ENCODE data around the gene CHCHD3.

Gene CHCHD3

DNA sequence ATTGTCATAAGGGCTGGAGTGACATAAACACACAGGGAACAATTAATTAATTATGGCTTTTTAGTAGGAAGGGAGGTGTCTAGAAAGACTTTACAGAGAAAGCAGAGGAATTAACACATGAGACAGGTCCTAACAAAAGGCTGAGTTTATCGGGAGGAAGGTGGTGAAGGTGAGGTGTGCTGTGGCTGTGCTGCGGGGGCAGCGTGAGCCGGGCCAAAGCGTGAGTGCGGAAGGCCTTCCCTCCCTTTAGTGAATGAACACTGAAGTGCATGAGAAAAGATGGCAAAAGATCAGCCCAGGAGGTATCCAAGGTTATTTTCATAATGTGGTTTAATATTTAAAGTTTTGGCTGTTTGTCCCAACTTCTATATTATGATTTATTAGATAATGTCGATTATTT, 262.2 kb downstream of the CHCHD3 start:
- DNase-seq (ENCODE audit: low read depth in 2 of 2) = no peak

DNA sequence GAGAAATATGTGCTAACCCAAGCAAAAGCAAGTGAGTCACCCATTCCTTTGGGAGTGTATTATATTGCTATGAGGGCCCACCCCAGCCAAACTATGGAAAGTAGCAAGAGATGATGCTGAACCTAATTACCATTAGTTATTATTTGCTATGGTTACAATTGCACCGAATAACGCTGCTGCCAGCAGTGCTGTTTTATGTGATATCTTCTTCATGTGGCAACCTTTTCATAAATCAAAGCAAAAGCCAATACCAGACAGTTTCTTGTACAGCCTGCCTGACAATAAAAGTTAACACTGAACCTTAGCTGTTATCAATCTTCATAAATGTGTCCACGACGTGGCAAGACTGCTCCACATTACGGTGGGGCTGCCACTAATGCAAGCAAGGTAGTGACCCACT, 263.9 kb downstream of the CHCHD3 start:
- no peak for DNase-seq (ENCODE audit: low read depth in 2 of 2)

DNA sequence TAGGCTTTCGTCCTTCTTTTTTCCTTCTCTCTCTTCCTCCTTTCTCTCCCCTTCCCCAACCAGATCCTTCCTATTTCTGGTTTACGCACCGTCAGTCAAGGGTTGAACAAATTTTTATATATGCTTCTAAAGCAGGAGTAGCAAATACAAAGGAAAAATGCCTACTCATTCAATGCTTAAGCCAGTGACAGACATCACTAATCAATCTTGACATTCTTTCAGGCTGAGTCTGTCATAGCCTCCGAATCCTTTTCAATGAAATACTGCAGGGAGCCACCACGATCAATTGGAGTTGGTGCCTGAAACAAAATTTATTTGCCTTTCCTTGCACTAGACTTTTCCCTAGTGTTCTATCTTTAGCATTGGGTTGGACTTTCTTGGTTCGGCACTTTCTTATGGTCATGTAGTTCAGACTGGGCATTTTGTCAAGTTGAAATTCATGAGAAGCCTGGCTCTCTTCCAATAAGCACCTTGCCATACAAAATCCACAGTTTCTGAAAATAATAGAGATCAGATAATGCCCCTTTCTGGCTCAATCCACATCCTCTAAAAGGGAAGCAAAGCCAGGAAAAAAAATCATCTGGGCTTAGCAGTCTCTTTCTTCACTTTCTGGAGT, 266.1 kb downstream of the CHCHD3 start:
- no peak for DNase-seq (ENCODE audit: low read depth in 2 of 2)

DNA sequence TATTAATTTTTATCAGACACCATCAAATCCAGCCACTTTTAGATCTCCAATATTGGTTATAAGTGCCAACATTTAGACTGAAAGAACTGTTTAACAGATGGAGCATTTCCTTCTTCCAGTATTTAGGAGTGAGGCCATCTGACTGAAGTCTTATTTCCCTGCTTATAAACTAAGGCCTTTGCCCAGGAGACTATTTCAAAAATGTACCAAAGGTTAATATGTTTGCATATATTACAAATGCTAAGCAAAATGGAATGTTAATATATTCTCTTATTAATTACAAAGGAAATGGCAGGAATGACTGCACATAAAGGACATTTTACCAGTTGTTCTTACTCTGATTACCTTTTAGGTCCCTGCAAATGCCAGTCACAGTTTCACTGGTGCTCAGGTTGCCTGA, 266.8 kb downstream of the CHCHD3 start:
- no peak for DNase-seq (ENCODE audit: low read depth in 2 of 2)

DNA sequence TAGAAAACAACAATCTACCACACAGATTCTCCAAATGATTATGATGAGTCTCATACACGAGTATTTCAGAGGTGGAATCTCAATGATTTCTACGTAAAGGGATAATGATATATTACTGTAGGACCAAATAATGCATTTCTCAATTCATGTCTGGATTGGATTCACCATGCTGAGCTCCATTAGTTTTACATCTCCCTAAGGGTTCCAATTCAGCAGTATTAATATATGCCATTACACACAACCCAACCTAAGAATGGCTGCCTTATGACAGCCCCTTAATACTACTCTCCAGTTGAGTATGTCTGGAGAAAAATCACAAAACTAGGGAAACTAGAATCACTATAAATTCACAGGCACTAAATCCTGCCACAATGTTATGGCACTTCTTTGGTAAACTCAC, 271.3 kb downstream of the CHCHD3 start:
- DNase-seq (ENCODE audit: low read depth in 2 of 2) = no peak

DNA sequence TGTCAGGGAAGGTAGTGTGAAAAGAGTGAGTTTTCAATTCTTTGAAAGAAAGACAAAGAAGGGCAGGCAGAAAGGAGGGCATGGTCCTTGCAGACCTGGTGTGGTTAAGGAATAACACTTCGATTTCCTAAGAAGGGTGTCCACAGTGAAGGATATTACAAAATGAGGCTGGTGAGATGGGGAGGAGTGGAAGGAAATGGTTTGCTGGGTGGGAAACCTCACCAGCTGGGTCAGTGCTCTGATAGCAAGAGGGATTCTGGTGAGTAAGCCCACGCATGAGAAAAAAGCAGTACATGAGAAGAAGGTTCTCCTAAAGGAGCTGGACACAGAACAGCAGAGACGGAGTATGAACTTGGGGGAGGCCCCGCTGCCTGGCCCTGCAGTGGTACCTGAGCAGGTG, 275.1 kb downstream of the CHCHD3 start:
- no peak for DNase-seq (ENCODE audit: low read depth in 2 of 2)

DNA sequence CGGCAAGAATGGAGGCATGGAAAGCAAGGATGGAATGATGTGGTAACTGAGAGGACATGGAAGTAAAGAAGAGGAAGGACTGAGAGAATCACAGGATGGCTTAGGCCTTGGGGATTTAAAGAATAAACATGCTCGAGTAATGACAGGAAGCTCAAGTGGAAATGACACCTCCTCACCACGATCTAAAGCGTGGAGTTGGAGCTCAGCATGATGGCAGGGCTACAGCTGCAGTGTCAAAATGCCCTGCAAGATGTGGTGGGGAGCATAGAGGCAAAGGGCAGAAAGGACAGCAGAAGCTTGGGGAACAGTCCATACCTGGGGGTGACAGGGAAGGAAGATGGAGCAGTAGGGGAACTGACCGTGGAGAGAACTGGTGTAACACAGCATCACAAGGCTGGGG, 276.1 kb downstream of the CHCHD3 start:
- DNase-seq (ENCODE audit: low read depth in 2 of 2) = no peak

DNA sequence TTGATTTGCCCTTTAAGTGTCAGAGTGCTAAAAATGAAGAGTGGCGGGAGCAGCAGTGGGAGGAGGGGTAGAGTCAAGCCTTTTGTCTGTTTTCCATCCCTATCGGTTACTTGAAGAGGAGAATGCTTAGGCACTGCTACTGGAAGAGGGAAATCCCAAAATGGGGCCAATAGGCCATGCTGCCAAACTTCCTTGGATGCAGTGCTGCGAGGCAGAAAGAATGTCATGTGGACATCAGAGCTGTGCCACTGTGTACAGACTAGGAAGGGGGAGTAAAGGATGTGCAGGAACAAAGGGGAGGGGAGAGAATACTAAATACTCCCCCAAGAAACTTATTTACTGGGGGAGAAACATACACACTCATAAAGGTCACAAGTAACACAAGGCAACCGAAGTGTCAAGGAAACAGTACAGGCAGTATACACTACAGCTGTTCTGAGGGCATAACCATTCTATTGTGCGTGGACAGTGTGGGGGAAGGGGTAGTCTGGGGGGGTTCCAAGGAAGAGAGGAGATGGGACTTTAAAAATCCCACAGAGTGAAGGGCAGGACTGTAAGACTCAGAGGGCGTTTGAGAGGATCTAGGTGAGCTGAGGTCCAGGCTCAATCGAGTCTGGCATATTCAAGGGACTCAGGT, 276.9 kb downstream of the CHCHD3 start:
- DNase-seq (ENCODE audit: low read depth in 2 of 2) = no peak

DNA sequence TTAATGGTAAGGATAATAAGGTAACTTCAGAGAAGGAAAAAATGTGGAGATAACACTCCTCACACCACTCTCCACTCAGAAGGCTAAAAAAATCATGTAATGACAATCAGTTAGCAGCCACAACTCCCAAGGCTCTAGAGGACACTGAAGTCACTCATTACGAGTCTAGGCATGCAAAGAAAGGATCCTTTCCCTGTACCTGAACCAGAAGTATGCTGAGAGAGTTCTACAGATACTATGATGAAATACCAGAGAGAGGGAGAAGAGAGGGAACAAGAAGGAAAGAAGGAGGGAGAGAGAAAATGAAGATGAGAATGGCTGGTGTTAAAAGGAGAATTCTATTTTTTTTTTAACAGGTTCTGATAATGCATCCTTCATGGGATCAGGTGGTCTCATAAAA, 281.4 kb downstream of the CHCHD3 start:
- no peak for DNase-seq (ENCODE audit: low read depth in 2 of 2)

DNA sequence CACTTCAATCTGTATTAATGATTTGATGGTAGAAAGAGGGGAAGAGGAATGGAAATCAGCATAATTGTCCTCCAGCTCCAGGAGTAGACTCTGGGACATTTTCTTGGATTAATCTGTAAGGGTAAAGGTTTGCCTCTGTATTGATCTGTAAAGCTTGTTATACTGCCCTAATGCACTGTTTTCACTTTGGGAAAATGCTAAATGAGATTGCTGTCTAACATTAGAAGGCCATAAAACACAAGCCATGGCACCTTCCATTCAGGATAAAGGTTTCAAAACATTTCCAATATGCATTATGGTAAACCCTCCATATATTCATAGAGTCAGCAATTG, 282.8 kb downstream of the CHCHD3 start:
- no peak for DNase-seq (ENCODE audit: low read depth in 2 of 2)

DNA sequence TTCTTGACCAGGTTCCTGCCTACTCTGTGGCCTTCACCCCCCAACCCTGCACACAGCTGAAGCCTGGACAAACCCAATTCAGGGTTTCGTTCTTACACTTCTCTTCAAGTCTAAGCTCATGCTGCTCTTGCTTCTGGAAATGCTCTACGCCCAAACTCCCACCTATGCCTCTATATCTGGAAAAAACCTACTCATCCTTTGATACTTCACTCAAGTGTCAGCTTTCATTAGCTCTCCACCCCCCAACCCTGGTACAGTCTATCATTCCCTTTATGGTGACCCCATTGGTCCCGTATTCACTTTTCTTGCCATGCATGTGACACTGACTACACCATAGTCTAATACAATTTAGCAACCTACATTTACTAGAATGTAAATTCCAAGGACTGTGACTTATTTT, 284.7 kb downstream of the CHCHD3 start:
- DNase-seq (ENCODE audit: low read depth in 2 of 2) = no peak

DNA sequence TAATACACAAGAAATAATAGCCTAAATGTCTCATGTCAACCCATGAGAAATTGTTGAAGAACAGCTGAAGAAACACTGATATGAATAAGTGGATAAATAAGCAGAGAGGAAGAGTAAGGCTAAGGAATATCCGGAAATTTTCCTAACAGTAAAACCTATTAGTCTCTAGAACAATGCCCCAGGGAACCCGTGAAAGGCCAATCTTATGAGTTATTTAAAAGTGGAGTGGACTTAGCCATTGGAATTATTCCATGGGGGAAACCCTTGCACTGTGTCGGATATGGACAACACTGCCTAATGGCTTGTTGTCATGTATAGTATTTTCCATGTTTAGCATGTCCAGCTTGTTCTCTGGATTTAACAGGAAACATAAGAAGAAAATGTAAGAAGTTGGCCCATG, 288.4 kb downstream of the CHCHD3 start:
- no peak for DNase-seq (ENCODE audit: low read depth in 2 of 2)

DNA sequence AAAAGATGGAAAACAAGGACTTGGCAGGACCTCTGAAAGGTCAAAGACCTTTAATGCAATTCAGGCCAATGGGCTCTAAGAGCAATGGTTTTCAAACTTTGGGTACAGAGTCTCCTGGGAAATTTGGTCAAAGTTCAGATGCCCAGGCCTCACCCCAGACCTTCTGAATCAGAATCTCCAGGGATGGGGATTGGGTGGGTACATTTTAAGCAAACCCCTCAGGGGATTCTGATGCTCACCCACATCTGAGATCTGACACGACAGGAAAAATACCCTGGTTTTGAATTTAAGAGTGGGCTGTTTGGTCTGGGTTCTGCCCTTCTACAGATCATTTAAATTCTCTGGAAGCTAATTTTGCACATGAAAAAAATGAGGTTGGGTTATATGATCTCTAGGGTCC, 290.9 kb downstream of the CHCHD3 start:
- DNase-seq (ENCODE audit: low read depth in 2 of 2) = no peak

DNA sequence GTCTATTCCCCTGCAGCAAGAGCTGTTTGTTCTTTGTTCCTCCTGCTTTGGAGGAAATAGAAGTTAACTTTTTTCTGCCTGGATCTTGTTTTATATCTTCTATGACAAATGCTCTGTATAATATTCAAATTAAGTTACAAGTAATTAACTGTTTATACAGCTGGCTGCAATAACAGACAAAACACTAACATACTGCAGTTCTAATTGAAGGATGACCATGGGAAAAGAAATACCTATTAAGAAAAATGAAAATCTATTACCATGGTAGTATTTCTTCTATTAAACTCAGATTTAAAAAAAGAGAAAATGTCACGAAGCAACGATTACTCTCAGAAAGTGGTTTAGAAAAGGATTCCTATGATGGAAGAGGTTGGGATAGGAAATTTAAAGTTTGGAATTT, 291.8 kb downstream of the CHCHD3 start:
- no peak for DNase-seq (ENCODE audit: low read depth in 2 of 2)

DNA sequence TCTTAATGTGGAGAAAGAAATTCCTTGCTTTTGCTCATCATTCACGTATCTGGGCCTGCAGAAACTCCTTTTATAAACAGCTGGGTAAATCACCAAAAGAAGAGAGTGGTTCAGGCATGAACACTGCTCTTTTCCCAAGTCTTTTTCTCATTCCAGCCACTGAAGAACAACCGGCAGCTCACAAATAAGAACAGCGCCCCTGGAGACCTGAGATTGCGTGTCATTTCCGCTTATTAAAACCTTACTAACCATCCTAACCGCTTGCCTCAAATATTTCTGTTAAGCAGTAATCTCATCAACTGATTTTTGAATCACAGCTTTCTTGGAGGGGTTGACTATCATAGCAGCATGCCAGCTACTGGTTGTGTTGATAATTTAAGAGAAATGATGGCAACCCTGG, 292.6 kb downstream of the CHCHD3 start:
- DNase-seq (ENCODE audit: low read depth in 2 of 2) = no peak

DNA sequence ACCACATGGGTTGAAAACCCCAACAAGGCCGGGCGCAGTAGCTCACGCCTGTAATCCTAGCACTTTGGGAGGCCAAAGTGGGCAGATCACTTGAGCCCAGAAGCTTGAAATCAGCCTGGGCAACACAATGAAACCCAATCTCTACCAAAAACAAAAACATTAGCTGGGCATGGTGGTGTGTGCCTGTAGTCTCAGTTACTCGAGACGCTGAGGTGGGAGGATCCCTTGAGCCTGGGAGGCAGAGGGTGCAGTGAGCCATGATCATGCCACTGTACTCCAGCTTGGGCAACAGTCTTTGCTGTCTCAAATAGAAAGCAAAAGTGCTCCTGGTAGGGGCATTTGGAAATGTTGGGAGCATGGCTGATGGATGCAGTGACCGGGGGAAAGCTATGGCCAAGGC, 296.0 kb downstream of the CHCHD3 start:
- DNase-seq (ENCODE audit: low read depth in 2 of 2) = no peak

DNA sequence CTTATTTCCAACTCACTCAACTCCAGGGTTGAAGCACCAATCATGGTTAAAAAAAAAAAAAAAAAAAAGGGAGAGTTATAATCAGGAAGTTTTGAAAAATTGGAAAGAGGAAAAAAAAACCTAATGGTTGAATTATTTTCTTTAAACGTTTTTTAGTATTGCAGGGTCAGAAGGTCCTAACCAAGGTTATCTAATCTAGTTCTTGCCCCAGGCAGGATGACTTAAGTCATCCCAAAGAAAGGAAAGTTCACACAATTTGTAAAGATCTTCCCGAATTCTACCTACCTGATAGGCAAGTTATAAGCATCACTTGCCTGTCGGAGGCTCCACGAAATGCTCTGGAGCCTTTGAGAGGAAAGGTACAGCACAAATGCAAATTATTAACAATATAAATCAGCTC, 297.5 kb downstream of the CHCHD3 start:
- DNase-seq (ENCODE audit: low read depth in 2 of 2) = no peak

DNA sequence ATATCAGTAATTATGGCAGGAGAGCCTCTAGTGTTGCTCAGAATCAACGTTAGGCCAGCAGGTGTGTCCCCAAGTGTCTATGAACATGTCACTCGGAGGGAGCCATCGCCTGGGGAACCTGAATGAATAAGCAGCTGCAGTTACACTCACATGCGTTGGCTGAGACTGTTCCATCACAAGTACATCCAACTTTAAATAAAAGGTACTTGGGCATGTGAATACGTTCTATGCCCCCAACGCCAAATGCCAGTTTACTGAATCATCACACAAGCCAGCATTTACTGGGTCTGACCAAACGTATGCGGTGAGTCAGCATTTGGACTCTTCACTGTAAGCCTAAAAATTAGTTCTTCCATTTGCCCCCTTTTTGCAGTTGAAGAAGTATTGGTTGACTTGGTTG, 298.1 kb downstream of the CHCHD3 start:
- no peak for DNase-seq (ENCODE audit: low read depth in 2 of 2)

DNA sequence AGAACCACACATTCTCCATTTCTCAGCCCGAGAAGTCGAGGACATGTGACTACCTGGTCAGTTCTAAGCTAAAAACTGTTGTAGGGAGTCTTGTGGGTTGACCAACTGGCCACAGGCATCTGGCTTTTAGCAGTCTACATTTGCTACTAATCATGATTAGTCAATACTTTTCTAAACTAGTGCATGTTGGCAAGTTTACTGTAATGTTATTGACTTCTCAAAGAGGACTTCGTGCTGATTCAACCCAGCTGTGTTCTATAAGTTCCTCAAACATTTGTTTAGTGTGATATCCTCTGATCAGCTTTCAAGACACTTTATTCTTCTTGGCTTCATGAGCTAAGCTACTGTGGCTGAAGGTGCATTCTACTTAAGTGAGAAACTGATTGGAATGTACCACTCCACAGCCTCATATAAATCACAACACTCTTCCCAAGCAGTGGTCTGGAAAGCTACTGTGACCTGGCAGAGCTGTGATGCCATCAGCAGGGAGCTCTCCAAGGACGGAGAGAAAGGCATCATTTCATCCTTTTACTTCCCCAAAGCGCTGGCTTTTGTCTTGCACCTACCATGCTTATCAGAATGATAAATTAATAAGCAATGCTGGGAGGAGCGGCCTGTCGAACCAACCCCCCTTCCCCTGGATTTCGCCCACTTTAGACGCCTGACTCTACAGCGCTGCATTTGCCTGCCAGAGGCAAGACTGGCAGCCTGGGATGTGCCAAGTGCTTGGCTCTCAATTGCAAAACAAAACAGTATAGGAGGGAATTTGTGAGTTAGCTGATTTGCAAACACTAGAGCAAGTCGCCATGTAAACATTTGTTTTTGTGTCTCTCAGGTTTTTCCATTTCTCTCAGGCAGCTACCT, 298.9 kb downstream of the CHCHD3 start:
- no peak for DNase-seq (ENCODE audit: low read depth in 2 of 2)

DNA sequence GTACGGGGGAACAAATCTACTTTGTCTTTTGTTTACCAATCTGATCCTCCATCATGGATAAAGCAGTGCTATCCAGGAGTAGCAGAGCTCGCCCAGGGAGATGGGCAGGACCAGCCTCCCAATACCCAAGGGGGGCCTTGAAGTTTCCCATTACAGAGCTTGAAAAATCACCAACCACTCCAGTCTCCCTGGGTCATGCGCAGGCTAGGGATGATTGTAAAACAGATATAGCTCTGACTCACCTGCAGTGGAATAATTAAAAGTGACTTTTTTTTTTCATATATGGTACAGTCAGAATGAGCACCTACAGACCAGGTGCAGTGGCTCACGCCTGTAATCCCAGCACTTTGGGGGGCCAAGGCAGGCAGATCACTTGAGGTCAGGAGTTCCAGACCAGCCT, 301.1 kb downstream of the CHCHD3 start:
- DNase-seq (ENCODE audit: low read depth in 2 of 2) = no peak

DNA sequence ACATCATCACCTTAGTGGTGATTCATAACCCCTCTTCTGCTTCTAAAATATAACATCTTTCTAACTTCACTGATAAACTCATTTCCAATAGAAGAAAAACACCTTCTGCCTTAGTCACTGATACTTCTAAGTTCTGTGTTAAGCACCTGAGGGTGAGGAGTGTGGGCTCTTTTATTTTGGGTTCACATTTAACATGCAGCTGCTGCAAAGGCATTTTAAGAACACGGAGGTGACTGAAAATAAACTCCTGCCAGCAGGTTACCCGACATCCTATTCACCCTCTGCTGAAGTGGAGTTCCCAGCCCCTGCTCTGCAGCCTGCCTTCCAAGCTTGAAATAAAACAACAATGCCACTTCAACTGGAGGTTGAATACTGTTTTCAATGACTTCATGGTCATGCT, 302.7 kb downstream of the CHCHD3 start:
- no peak for DNase-seq (ENCODE audit: low read depth in 2 of 2)

DNA sequence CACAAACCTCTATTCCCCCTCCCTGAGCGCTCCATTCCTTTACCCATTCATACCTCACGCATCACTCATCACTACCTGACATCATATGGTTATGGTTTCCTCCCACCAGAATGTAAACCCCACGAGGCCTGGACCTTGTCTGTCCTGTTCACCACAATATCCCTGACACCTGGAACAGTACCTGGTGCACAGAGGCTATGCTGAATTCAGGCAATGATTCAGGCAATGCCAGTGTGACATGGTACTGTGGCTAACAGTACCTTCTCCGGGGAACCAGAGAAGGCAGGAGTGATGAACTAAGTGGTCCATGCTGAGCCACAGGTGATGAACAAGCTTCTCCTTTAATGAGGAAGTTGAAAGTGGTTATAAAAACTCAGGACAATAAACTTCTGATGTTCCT, 303.1 kb downstream of the CHCHD3 start:
- no peak for DNase-seq (ENCODE audit: low read depth in 2 of 2)

DNA sequence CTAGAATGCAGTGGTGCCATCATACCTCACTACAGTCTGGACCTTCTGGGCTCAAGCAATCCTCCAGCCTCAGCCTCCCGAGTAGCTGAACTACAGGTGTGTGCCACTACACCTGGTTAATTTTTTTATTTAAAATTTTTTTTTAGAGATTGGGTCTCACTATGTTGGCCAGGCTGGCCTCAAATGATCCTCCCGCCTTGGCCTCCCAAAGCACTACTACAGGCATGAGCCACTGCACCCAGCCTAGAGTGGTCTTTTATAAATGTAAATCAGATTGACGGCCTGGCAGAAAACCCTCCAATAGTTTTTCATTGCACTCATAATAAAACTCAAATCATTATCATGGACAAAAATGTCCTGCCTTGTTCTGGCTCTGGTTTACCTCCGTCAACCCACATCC, 303.9 kb downstream of the CHCHD3 start:
- no peak for DNase-seq (ENCODE audit: low read depth in 2 of 2)

All from stimulated activated CD4-positive, alpha-beta T cell treated with anti-CD3 and anti-CD28 coated beads, Interleukin-12 subunit alpha, Interleukin-12 subunit beta, amount 100 ng/mL, for 24 hours (primary cell).